SU-DHL-6 (cell line): ENCODE data around the gene SNX30.

ENCODE experiments used
- EZH2phosphoT487 ChIP-seq: fragments of 200-600 bp; sonication (generic), shearing (Covaris generic); conservative IDR thresholded peaks from 2 replicates; pipeline ENCODE4 v1.6.1; 2018; ENCODE audit warnings: mild to moderate bottlenecking, antibody characterized with exemption, low read length, moderate library complexity, mixed read lengths
- TF ChIP-seq, protein P1 (sequence below): fragments of 200-600 bp; sonication (generic); IDR thresholded peaks from one replicate; pipeline ENCODE4 v1.5.1; 2017; ENCODE audit warnings: antibody characterized with exemption, mild to moderate bottlenecking, low read length, moderate library complexity; ENCODE audit not compliant: insufficient read depth, poor library complexity, severe bottlenecking

DNA sequence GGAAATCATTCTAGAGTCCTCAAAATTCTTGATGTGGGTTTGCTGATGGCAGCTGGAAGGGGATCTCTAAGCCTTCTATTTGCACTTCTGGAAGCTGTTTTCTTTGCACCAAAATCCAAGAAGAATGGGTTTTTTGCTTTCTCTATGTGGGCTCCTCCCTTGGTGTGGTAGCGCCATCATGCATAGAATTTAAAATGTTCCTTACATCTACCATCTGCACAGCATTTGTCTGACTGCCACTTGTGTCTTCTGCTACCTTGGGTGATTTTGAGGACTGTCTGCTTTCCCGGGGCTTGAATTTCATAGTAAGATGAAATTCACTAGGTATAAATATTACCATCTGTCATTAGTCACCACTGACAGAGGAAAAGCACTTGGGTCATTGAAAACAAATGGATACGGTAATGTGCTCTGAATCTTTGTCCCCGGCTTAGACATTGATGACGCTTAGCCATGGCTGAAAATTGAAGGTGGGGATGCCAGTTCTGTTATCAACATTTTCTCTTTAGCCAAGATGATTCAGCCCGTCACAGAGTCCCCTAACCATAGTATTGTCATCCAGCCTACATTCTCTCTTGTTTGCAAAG is 30.0 kb downstream of the SNX30 start:
- TF ChIP-seq, protein P1, sequence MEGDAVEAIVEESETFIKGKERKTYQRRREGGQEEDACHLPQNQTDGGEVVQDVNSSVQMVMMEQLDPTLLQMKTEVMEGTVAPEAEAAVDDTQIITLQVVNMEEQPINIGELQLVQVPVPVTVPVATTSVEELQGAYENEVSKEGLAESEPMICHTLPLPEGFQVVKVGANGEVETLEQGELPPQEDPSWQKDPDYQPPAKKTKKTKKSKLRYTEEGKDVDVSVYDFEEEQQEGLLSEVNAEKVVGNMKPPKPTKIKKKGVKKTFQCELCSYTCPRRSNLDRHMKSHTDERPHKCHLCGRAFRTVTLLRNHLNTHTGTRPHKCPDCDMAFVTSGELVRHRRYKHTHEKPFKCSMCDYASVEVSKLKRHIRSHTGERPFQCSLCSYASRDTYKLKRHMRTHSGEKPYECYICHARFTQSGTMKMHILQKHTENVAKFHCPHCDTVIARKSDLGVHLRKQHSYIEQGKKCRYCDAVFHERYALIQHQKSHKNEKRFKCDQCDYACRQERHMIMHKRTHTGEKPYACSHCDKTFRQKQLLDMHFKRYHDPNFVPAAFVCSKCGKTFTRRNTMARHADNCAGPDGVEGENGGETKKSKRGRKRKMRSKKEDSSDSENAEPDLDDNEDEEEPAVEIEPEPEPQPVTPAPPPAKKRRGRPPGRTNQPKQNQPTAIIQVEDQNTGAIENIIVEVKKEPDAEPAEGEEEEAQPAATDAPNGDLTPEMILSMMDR = no peak
- TF ChIP-seq EZH2phosphoT487 = no peak
